Tongue (tissue), 2 donors: Measurements from ENCODE around the gene CELF2. TPM values are rescaled to one million over a fixed set of nuclear protein-coding genes. Genes with fewer than 3 reads are reported as not detected.

ENCODE experiments used
- DNase-seq: peaks from one replicate; pipeline ENCODE4 v3.0.0-alpha.2; 2015
- total RNA-seq: library from RNA; depleted of rRNA; stranded (reverse); fragments of >200 nt; gene quantifications from one replicate; pipeline ENCODE4 v1.2.3, GENCODE V29; 2014

The CELF2 gene
- total RNA-seq, 1 donor from 2014 or later = 57.5 TPM

GRCh38 chr10:11303361-11304170 is 285.9 kb downstream of the CELF2 start:
- peak; percentile 50 for DNase-seq

GRCh38 chr10:11304906-11305585 is 287.4 kb downstream of the CELF2 start:
- no peak for DNase-seq

GRCh38 chr10:11305825-11306593 is 288.3 kb downstream of the CELF2 start:
- no peak for DNase-seq

GRCh38 chr10:11307004-11307403 is 289.3 kb downstream of the CELF2 start:
- DNase-seq = no peak

- DNase-seq = no peak
Measured at GRCh38 chr10:11307937-11308336, 290.3 kb downstream of the CELF2 start.

GRCh38 chr10:11311027-11311426 is 293.4 kb downstream of the CELF2 start:
- no peak for DNase-seq

GRCh38 chr10:11313463-11313862 is 295.8 kb downstream of the CELF2 start:
- DNase-seq = no peak

GRCh38 chr10:11317936-11318670 is 300.4 kb downstream of the CELF2 start:
- DNase-seq = no peak

- DNase-seq = no peak
Measured at GRCh38 chr10:11318826-11319598, 301.3 kb downstream of the CELF2 start.

GRCh38 chr10:11319990-11320602 is 302.4 kb downstream of the CELF2 start:
- no peak for DNase-seq

- DNase-seq = no peak
Measured at GRCh38 chr10:11320809-11321520, 303.3 kb downstream of the CELF2 start.

- DNase-seq = no peak
Measured at GRCh38 chr10:11322698-11323097, 305.0 kb downstream of the CELF2 start.

GRCh38 chr10:11324761-11325321 is 307.2 kb downstream of the CELF2 start:
- DNase-seq = no peak

GRCh38 chr10:11325817-11326216 is 308.1 kb downstream of the CELF2 start:
- no peak for DNase-seq

GRCh38 chr10:11326241-11326640 is 308.6 kb downstream of the CELF2 start:
- peak; percentile 49 for DNase-seq

- DNase-seq = no peak
Measured at GRCh38 chr10:11326913-11327616, 309.4 kb downstream of the CELF2 start.

- peak; percentile 94 for DNase-seq
Measured at GRCh38 chr10:11328264-11329061, 310.8 kb downstream of the CELF2 start.

GRCh38 chr10:11329062-11329673 is 311.5 kb downstream of the CELF2 start:
- no peak for DNase-seq
